Measurements from ENCODE around the gene CHST4.

DNA sequence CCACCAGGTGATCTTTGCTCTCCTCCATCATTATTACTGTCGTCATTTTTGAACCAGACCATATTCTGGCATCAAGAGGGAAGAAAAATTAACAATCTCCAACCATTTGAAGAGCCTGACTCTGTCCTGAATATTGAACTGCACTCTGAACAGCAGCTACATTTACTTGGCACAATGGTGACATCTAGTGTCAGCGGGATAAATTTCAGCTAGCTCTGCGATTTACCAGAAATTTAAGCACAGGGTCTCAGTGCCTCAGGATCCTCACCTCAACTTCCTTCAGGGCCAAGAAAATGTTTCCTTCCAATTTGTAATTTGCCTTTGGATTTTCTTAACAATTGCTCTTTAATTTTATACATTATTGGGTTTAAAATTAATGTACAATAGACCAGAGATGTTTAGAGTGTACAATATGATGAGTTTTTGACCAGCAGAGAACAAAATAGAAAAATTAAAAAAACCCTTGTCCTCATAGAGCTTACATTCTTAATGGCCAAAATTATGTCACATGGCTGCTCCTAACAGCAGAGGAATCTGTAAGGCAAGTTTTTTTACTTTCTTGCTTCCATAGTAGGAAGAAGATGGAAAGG, 26.4 kb upstream of the CHST4 start:
- TF ChIP-seq POLR2A (IDR thresholded peaks at IDR 0.05) (no peak), POLR2AphosphoS5 (IDR thresholded peaks at IDR 0.05) (no peak), EP300 (IDR thresholded peaks at IDR 0.05) (no peak)
- TF ChIP-seq, protein P1, sequence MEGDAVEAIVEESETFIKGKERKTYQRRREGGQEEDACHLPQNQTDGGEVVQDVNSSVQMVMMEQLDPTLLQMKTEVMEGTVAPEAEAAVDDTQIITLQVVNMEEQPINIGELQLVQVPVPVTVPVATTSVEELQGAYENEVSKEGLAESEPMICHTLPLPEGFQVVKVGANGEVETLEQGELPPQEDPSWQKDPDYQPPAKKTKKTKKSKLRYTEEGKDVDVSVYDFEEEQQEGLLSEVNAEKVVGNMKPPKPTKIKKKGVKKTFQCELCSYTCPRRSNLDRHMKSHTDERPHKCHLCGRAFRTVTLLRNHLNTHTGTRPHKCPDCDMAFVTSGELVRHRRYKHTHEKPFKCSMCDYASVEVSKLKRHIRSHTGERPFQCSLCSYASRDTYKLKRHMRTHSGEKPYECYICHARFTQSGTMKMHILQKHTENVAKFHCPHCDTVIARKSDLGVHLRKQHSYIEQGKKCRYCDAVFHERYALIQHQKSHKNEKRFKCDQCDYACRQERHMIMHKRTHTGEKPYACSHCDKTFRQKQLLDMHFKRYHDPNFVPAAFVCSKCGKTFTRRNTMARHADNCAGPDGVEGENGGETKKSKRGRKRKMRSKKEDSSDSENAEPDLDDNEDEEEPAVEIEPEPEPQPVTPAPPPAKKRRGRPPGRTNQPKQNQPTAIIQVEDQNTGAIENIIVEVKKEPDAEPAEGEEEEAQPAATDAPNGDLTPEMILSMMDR (IDR thresholded peaks at IDR 0.05): peak in 5 of 7 experiments; percentile 49 to 68 (median 56)

Measured in stomach (tissue), 4 donors.